Body of pancreas (tissue), 4 donors: ENCODE measurements around the gene KCNE5. TPM values are rescaled to one million over a fixed set of nuclear protein-coding genes. Genes with fewer than 3 reads are reported as not detected.
A peak's percentile ranks its signal among the peaks of the same experiment; 100 is the strongest.

Source experiments
- ATAC-seq: fragments of 150-250 bp; one replicate; pipeline ENCODE4 v1.9.1; 2016
- DNase-seq, 4 donors: peaks; one replicate each; pipeline ENCODE4 v3.0.0-alpha.2; 2019
- H3K27ac ChIP-seq, 4 donors: fragments of 200-600 bp; sonication (generic); 1 replicate in 3 of 4; 2 replicates in 1 of 4; pipeline versions ENCODE4 v1.5.1 to v1.6.1; 2016 to 2019; ENCODE audit warnings: mild to moderate bottlenecking in 1 of 4, mixed read lengths in 1 of 4, moderate library complexity in 1 of 4
- H3K27me3 ChIP-seq, 2 donors: fragments of 200-600 bp; sonication (generic); one replicate each; pipeline ENCODE4 v1.6.0; 2016; ENCODE audit warnings: mild to moderate bottlenecking in 1 of 2
- H3K36me3 ChIP-seq, 2 donors: fragments of 200-600 bp; sonication (generic); replicated peaks in 1 of 2; 2 replicates each; pipeline ENCODE4 v1.5.1; 2016; ENCODE audit warnings: low read depth in 2 of 2; ENCODE audit not compliant: insufficient read depth in 1 of 2
- H3K4me1 ChIP-seq: fragments of 200-600 bp; sonication (generic); one replicate; pipeline ENCODE4 v1.6.0; 2016
- H3K4me3 ChIP-seq, 2 donors: fragments of 200-600 bp; sonication (generic); 1 replicate in 1 of 2; 2 replicates in 1 of 2; pipeline ENCODE4 v1.5.1; 2016 to 2019
- H3K9me3 ChIP-seq, 3 donors: fragments of 200-600 bp; sonication (generic); 1 replicate in 2 of 3; 2 replicates in 1 of 3; pipeline ENCODE4 v1.5.1; 2016
- CTCF ChIP-seq, 7 experiments: fragments of 450-650 bp in 4 of 7; fragments of 200-600 bp in 3 of 7; sonication (generic) in 3 of 7; IDR thresholded peaks; one replicate each; pipeline ENCODE4 v1.5.1; 2016 to 2019; ENCODE audit warnings: antibody characterized with exemption in 7 of 7
- POLR2A ChIP-seq, 3 donors: fragments of 450-650 bp; IDR thresholded peaks; one replicate each; pipeline ENCODE4 v1.6.1; 2016; ENCODE audit warnings: antibody characterized with exemption in 3 of 3, mild to moderate bottlenecking in 2 of 3
- WGBS, 2 donors: methylation state at CpG; one replicate each; pipeline ENCODE4 v1.1.5; 2017; 5-methylcytosine and 5-hydroxymethylcytosine counted together
- intact Hi-C: fragments of 100-400 bp; cut with DNase I; formaldehyde crosslinking; loops from one replicate; pipeline ENCODE4 v1.15.1; 2023
- total RNA-seq, 2 donors: library from RNA; depleted of rRNA; stranded (reverse); fragments of >200 nt; gene quantifications; one replicate each; pipeline ENCODE4 v1.1.0, GENCODE V29; 2016

KCNE5 gene
- total RNA-seq, 2 donors from 2014 or later: not detected

GRCh38 chrX:109614951-109615350 is 10.0 kb downstream of the KCNE5 start:
- H3K27ac ChIP-seq: no peak overlapping the region
- intact Hi-C loops: no loop called here
- ATAC-seq: no peak
- H3K36me3 ChIP-seq: no peaks in the 10 kb centered on the region
- no peak overlapping the region for H3K4me3 ChIP-seq
- no peaks in the 10 kb centered on the region for H3K27me3 ChIP-seq
- 57 to 58% methylated on average over 6 of the region's 6 CpGs for WGBS, 2 donors
- H3K4me1 ChIP-seq: no peaks in the 10 kb centered on the region
- H3K9me3 ChIP-seq: no peaks in the 10 kb centered on the region
- no peak for TF ChIP-seq POLR2A (IDR thresholded peaks at IDR 0.05)
- TF ChIP-seq CTCF (IDR thresholded peaks at IDR 0.05): no peak
- DNase-seq: no peak

GRCh38 chrX:109601486-109601885 is 23.5 kb downstream of the KCNE5 start:
- 32 to 34% methylated on average over 5 of the region's 5 CpGs for WGBS, 2 donors
- no peaks in the 10 kb centered on the region for H3K4me1 ChIP-seq
- intact Hi-C loops: no loop called here
- H3K36me3 ChIP-seq: no peaks in the 10 kb centered on the region
- ATAC-seq (no peak), DNase-seq (no peak)
- no peaks in the 10 kb centered on the region for H3K9me3 ChIP-seq
- H3K27me3 ChIP-seq: no peaks in the 10 kb centered on the region
- no peak overlapping the region for H3K4me3 ChIP-seq
- TF ChIP-seq CTCF (IDR thresholded peaks at IDR 0.05) (no peak), POLR2A (IDR thresholded peaks at IDR 0.05) (no peak)
- no peak overlapping the region for H3K27ac ChIP-seq

GRCh38 chrX:109600237-109600651 is 24.7 kb downstream of the KCNE5 start:
- WGBS, 2 donors: 24 to 29% methylated on average over 16 of the region's 16 CpGs
- TF ChIP-seq POLR2A (IDR thresholded peaks at IDR 0.05): no peak
- no peak for TF ChIP-seq CTCF (IDR thresholded peaks at IDR 0.05)
- Histone ChIP-seq H3K27ac (no peak overlapping the region), H3K27me3 (no peaks in the 10 kb centered on the region), H3K4me3 (no peak overlapping the region), H3K9me3 (no peaks in the 10 kb centered on the region), H3K36me3 (no peaks in the 10 kb centered on the region), H3K4me1 (no peaks in the 10 kb centered on the region)
- DNase-seq: peak in 1 of 4 donors; percentile 2
- ATAC-seq: no peak
- intact Hi-C loops: no loop called here

- no peak for DNase-seq
- 76 to 80% methylated on average over 3 of the region's 3 CpGs for WGBS, 2 donors
Measured at GRCh38 chrX:109596015-109596414, 29.0 kb downstream of the KCNE5 start.

More at GRCh38 chrX:109596015-109596414, 29.0 kb downstream of the KCNE5 start:
- intact Hi-C loops: no loop called here
- no peak for ATAC-seq
- no peak overlapping the region for H3K4me3 ChIP-seq
- H3K27ac ChIP-seq: no peak overlapping the region
- H3K27me3 ChIP-seq: no peaks in the 10 kb centered on the region
- TF ChIP-seq CTCF (IDR thresholded peaks at IDR 0.05): no peak
- TF ChIP-seq POLR2A (IDR thresholded peaks at IDR 0.05): no peak
- H3K9me3 ChIP-seq: no peaks in the 10 kb centered on the region
- no peaks in the 10 kb centered on the region for H3K4me1 ChIP-seq
- H3K36me3 ChIP-seq: no peaks in the 10 kb centered on the region
